Measurements from ENCODE around the gene ZNF70.

DNA sequence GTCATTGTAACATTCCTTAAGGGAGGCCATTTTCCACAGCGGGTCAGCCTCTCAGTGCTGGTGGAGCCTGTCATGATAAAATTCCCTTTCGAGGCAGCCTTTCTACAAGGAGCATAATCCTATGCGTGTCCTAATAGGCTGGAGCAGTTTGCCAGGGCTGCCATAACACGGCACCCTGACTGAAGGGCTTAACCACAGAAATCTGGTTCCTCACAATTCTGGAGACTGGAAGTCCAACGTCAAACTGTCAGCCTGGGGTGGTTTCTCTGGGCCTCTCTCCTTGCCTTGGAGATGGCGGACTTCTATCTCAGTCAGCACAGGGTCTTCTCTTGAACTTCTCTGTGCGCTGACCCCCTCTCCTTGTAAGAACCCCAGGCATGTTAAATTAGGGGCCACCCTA is 61.5 kb downstream of the ZNF70 start:
- TF ChIP-seq CTCF (IDR thresholded peaks at IDR 0.05; ENCODE audit: low read length) (no peak), EZH2phosphoT487 (IDR thresholded peaks at IDR 0.05; ENCODE audit: low read length) (no peak), EZH2 (optimal IDR thresholded peaks at IDR 0.05; ENCODE audit: low read depth, low read length) (no peak)
